Dendritic cell treated with granulocyte-macrophage colony-stimulating factor and Interleukin-4, amounts not matched to agents 40 ng/mL and 50 ng/mL, for 4 days (primary cell): ENCODE measurements around the gene CXorf58.
"Not testable (repeated sequence)": the region's sequence is repeated elsewhere in the genome, so short reads cannot be mapped to it uniquely, and the experiment has no call there.

ENCODE experiments used
- H3K27ac Mint-ChIP-seq: one replicate; pipeline ENCODE4 v1.8.0; 2022; ENCODE audit warnings: mild to moderate bottlenecking, mixed read lengths
- H3K27me3 Mint-ChIP-seq: one replicate; pipeline ENCODE4 v1.8.0; 2022; ENCODE audit warnings: mild to moderate bottlenecking, mixed read lengths
- H3K36me3 Mint-ChIP-seq: one replicate; pipeline ENCODE4 v1.8.0; 2022; ENCODE audit warnings: low read depth, mixed read lengths
- H3K4me1 Mint-ChIP-seq: one replicate; pipeline ENCODE4 v1.8.0; 2022; ENCODE audit warnings: low read depth, mixed read lengths
- H3K4me3 Mint-ChIP-seq: one replicate; pipeline ENCODE4 v1.8.0; 2022; ENCODE audit warnings: mild to moderate bottlenecking, moderate library complexity, mixed read lengths
- H3K9me3 Mint-ChIP-seq: one replicate; pipeline ENCODE4 v1.8.0; 2022; ENCODE audit warnings: mixed read lengths
- intact Hi-C: fragments of 100-400 bp; cut with micrococcal nuclease; formaldehyde crosslinking; loops from one replicate; pipeline ENCODE4 v1.15.0; 2022

Gene CXorf58

DNA sequence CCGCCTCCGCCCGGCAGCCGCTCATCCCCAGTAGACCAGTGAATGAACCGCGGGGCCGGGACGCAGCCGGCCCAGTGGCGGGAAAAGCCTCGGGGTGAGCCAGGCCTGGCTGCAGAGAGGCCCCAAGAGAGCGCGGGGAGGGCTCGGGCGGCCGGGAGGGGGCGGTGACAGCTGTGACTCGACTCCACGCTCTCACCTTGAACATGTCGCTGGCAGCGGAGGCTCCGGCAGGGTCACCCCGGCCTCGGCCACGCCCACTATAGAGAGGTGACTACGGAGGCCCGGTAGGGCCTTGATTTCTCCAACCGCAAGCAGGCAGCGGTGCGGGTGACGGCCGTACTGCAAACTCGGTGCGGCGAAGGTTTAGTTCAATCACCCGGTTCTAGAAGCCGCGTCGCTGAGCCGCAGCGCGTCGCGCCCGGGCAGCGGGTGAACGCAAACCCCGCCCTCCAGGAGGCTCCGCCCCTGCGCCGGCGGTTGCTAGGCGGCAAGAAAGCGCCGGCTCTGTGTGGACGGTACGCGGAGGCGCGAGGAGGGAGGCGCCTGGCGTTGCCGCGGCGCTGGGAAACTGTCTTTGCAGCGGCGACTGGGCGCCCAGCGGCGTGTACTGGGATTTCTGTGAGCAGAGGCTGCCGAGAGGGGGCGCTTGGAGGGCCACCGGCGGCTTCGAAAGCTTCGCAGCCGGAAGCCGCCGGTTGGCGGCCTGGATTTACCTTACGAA lies at the start of gene CXorf58, which contains the start of gene APOO:
Gene CXorf58, plus strand, starts transcription at position 509 of the 721 bp plus-strand sequence. CDS start 2,297 bp downstream, outside the sequence.
Gene APOO, minus strand, starts transcription at position 441 of the 721 bp plus-strand sequence. Its CDS starts 236 bp downstream, at position 205.
- H3K4me1 Mint-ChIP-seq = peaks cover 21% of the 10 kb centered on the region
- intact Hi-C loops = loop anchor here (1.0 to 5.0 kb wide), 2 partner anchors 147 to 245 kb away; partner anchors contain the start of gene EIF2S3
- H3K27ac Mint-ChIP-seq = peak within 1 kb of the TSS; percentile 80
- peak within 1 kb of the TSS; percentile 73 for H3K4me3 Mint-ChIP-seq
- H3K27me3 Mint-ChIP-seq = no peaks in the 10 kb centered on the region
- H3K9me3 Mint-ChIP-seq = no peaks in the 10 kb centered on the region
- peaks cover 6% of the 10 kb centered on the region for H3K36me3 Mint-ChIP-seq

GRCh38 chrX:23859238-23859637 lies 48.6 kb upstream of the CXorf58 start:
- H3K4me3 Mint-ChIP-seq, H3K27ac Mint-ChIP-seq, intact Hi-C loops, H3K27me3 Mint-ChIP-seq, H3K9me3 Mint-ChIP-seq: not testable (repeated sequence)
- Mint-ChIP-seq H3K36me3 (peaks cover 12% of the 10 kb centered on the region), H3K4me1 (peaks cover 10% of the 10 kb centered on the region)

DNA sequence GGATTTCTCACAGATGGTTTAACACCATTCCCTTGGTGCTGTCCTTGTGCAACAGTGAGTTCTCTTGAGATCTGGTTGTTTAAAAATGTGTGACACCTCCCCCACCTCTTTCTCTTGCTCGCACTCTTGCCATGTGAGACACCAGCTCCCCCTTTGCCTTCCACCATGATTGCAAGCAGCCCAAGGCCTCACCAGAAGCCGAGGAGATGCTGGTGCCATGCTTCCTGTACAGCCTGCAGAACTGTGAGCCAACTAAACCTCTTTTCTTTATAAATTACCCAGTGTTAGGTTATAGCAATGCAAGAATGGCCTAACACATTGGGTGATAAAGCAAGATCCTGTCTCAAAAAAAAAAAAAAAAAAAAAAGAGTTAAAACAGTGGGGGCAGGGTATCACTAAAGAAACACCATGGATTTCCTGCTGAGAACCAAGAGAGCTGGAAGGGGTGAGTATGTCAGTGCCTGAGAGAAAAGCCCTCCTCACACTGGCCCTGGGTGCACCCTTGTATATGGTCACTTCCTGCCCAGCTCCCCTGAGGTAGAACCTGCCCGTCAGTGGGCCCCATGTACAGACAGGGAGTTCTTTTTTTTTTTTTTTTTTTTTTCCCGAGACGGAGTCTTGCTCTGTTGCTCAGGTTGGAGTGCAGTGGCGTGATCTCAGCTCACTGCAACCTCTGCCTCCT lies 46.5 kb upstream of the CXorf58 start:
- H3K9me3 Mint-ChIP-seq = no peaks in the 10 kb centered on the region
- H3K4me3 Mint-ChIP-seq = no peak overlapping the region
- intact Hi-C loops = no loop called here
- no peaks in the 10 kb centered on the region for H3K27me3 Mint-ChIP-seq
- H3K36me3 Mint-ChIP-seq = peaks cover 12% of the 10 kb centered on the region
- peaks cover 10% of the 10 kb centered on the region for H3K4me1 Mint-ChIP-seq
- H3K27ac Mint-ChIP-seq = no peak overlapping the region

- H3K27ac Mint-ChIP-seq, intact Hi-C loops, H3K4me1 Mint-ChIP-seq, H3K9me3 Mint-ChIP-seq, H3K27me3 Mint-ChIP-seq, H3K4me3 Mint-ChIP-seq: not testable (repeated sequence)
- H3K36me3 Mint-ChIP-seq = peaks cover 12% of the 10 kb centered on the region
These were observed 45.9 kb upstream of the CXorf58 start for GRCh38 chrX:23861952-23862351.

- no peaks in the 10 kb centered on the region for H3K9me3 Mint-ChIP-seq
- intact Hi-C loops = no loop called here
- H3K27me3 Mint-ChIP-seq = no peaks in the 10 kb centered on the region
- H3K36me3 Mint-ChIP-seq = peaks cover 6% of the 10 kb centered on the region
- H3K4me3 Mint-ChIP-seq = no peak overlapping the region
- H3K4me1 Mint-ChIP-seq = peaks cover 5% of the 10 kb centered on the region
- H3K27ac Mint-ChIP-seq = no peak overlapping the region
These were observed 43.0 kb upstream of the CXorf58 start for GRCh38 chrX:23864742-23865326.

DNA sequence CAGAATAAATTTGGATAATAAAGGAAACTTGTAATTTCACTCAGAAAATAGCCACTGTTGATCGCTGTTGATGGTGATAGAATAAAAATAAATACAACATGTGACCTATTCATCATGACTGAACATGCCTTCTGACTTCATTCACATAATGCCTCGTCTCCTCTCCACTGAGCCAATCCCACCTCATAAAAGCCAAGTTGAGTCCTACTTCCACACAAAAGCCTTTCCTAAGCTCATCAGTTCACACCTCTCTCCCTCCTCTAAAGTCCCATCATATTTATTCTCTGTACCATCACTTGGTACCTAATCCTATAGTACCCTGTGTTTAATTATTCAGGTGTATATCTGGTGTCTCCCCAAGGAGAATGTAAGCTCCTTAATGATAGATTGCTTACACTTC lies 37.8 kb upstream of the CXorf58 start:
- H3K4me3 Mint-ChIP-seq = no peak overlapping the region
- H3K4me1 Mint-ChIP-seq = peaks cover 17% of the 10 kb centered on the region
- no peaks in the 10 kb centered on the region for H3K36me3 Mint-ChIP-seq
- peak overlapping the region; percentile 36 for H3K27ac Mint-ChIP-seq
- intact Hi-C loops = no loop called here
- no peaks in the 10 kb centered on the region for H3K9me3 Mint-ChIP-seq
- H3K27me3 Mint-ChIP-seq = no peaks in the 10 kb centered on the region

DNA sequence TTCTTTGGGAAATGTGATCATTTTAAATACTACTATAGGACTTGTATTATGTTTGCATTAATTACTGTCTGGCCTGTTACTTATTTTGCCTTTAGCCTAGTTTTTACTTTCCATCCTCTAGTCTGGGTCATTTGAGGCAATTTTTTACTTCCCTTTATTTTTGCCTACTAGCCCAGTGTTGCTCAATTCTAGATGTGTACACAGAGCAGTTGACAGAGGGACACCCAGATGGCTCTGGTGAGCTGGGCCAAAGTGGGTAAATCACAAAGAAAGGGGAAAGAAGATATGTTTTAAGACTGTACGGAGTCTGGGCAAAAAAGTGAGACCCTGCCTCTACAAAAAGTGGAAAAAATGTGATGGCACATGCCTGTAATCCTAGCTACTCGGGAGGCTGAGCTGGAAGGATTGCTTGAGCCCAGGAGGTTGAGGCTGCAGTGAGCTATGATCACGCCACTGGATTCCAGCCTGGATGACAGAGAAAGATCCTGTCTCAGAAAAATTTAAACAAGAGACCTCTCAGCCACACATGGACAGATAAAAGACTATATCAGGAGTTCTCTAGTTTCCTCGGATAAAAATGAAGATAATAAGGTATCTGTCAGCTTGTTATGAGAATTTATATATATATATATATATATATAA lies 35.8 kb upstream of the CXorf58 start:
- intact Hi-C loops = no loop called here
- Mint-ChIP-seq H3K4me3 (peak overlapping the region; percentile 63), H3K27me3 (no peaks in the 10 kb centered on the region), H3K36me3 (no peaks in the 10 kb centered on the region), H3K9me3 (no peaks in the 10 kb centered on the region), H3K4me1 (peaks cover 17% of the 10 kb centered on the region), H3K27ac (peak overlapping the region; percentile 90)

DNA sequence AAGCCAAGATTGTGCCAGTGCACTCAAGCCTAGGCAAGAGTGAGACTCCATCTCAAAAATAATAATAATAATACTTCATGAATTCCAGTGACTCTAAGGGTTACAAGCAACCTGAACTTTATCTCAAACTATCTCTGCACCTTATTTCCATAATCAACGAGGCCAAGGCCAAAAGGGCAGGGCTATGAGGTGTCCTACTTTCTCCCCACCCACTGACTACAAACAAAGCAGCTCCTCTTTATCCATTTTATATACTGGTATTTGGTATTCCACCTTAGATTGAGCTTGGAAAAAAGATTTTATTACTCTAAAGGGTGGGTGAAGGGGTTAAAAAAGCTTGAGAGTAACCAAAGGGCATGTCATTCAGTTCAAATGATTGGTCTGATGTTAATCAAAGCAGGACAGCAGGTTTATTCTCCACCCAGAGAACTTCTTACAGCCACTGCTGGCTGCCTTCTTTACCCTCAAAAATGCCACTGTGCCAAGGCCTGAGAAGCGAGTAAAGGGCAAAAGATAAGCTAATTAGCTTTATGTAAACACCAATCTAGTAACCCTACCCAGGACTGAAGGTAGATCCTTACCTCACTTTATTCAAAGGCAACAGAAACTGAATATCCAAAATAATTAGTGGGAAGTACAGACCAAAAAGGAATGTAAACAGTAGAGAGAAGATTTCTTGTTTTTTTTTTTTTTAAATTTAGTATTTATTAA lies 28.3 kb upstream of the CXorf58 start:
- Mint-ChIP-seq H3K4me1 (peaks cover 18% of the 10 kb centered on the region), H3K27me3 (no peaks in the 10 kb centered on the region), H3K9me3 (no peaks in the 10 kb centered on the region), H3K36me3 (no peaks in the 10 kb centered on the region), H3K27ac (no peak overlapping the region), H3K4me3 (no peak overlapping the region)
- intact Hi-C loops = loop anchor here (5.0 kb wide), 2 partner anchors 32 to 97 kb away; partner anchors contain the start of gene SAT1

- no peaks in the 10 kb centered on the region for H3K27me3 Mint-ChIP-seq
- H3K36me3 Mint-ChIP-seq = no peaks in the 10 kb centered on the region
- peaks cover 37% of the 10 kb centered on the region for H3K4me1 Mint-ChIP-seq
- no peaks in the 10 kb centered on the region for H3K9me3 Mint-ChIP-seq
- intact Hi-C loops = loop anchor here (5.0 kb wide), 2 partner anchors 37 to 102 kb away; partner anchors contain the start of gene SAT1
- peak overlapping the region; percentile 97 for H3K27ac Mint-ChIP-seq
- H3K4me3 Mint-ChIP-seq = peak overlapping the region; percentile 18
These were observed 24.0 kb upstream of the CXorf58 start for GRCh38 chrX:23883737-23884354.

DNA sequence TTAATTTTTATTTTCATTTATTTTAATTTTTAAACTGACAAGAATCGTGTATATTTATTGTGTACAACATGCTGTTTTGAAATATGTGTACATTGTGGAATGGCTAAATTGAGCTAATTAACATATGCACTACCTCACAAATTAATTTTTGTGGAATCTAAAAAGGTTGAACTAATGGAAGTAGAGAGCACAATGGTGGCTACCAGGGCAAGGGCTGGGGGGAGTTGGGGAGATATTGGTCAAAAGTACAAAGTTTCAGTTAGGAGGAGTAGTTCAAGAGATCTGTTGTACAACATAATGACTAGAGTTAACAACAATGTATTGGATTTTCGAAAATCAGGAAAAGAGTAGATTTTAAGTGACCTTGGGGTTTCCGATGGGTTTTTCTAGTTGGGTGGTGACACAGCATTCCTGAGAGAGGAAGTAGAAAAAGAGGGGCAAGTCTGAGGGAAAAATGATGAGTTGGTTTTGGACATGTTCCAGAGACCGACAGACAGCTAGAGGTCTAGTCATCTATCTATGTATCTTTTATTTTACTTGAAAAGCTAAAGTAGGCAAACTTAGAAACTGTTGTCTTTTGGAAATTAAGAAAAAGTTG lies 23.3 kb upstream of the CXorf58 start:
- peaks cover 37% of the 10 kb centered on the region for H3K4me1 Mint-ChIP-seq
- intact Hi-C loops = loop anchor here (5.0 kb wide), 2 partner anchors 37 to 102 kb away; partner anchors contain the start of gene SAT1
- H3K27ac Mint-ChIP-seq = peak overlapping the region; percentile 97

DNA sequence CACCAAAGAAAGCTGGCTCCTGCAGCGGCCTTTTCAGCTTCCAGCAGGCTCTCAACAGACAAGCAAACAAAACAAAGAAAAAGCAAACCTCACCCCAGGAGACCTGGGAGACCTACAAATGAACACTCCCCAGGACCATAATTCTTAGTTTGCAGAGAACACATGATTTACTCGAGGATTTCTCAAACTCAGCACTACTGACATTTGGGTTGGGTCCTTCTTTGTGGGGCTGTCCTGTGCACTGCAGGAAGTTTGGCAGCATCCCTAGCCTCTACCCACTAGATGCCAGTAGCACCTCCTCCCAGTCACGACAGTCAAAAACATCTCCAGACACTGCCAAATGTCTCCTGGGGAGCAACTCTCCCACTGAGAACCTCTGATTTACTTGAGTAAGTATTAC lies 22.0 kb upstream of the CXorf58 start:
- no peaks in the 10 kb centered on the region for H3K36me3 Mint-ChIP-seq
- no peaks in the 10 kb centered on the region for H3K27me3 Mint-ChIP-seq
- intact Hi-C loops = no loop called here
- H3K4me3 Mint-ChIP-seq = peak overlapping the region; percentile 52
- H3K9me3 Mint-ChIP-seq = no peaks in the 10 kb centered on the region
- peaks cover 40% of the 10 kb centered on the region for H3K4me1 Mint-ChIP-seq
- H3K27ac Mint-ChIP-seq = peak overlapping the region; percentile 97

More for the DNA sequence above, 23.3 kb upstream of the CXorf58 start:
- Mint-ChIP-seq H3K27me3 (no peaks in the 10 kb centered on the region), H3K4me3 (peak overlapping the region; percentile 53), H3K9me3 (no peaks in the 10 kb centered on the region), H3K36me3 (no peaks in the 10 kb centered on the region)

- H3K27ac Mint-ChIP-seq = no peak overlapping the region
- peaks cover 44% of the 10 kb centered on the region for H3K4me1 Mint-ChIP-seq
- no peaks in the 10 kb centered on the region for H3K9me3 Mint-ChIP-seq
These were observed 20.4 kb upstream of the CXorf58 start for GRCh38 chrX:23887451-23887850.

More at GRCh38 chrX:23887451-23887850, 20.4 kb upstream of the CXorf58 start:
- intact Hi-C loops = no loop called here
- Mint-ChIP-seq H3K36me3 (no peaks in the 10 kb centered on the region), H3K4me3 (no peak overlapping the region), H3K27me3 (no peaks in the 10 kb centered on the region)
